PC-3 (cell line): ENCODE data around the gene CTAG1A.
"Not testable (repeated sequence)": the region's sequence is repeated elsewhere in the genome, so short reads cannot be mapped to it uniquely, and the experiment has no call there.

Experiments used
- EZH2 ChIP-seq: fragments of 300-600 bp; sonication (generic); IDR thresholded peaks from one replicate; pipeline ENCODE4 v1.6.1; 2017; ENCODE audit warnings: antibody characterized with exemption, mild to moderate bottlenecking, low read length; ENCODE audit not compliant: unreplicated experiment
- EZH2phosphoT487 ChIP-seq: fragments of 300-600 bp; sonication (generic); IDR thresholded peaks from 2 replicates; pipeline ENCODE4 v1.6.1; 2018; ENCODE audit warnings: mild to moderate bottlenecking, antibody characterized with exemption, low read length, borderline replicate concordance
- TF ChIP-seq, protein P1 (sequence below): fragments of 300-600 bp; sonication (generic); conservative IDR thresholded peaks from 2 replicates; pipeline ENCODE4 v1.5.1; 2017; ENCODE audit warnings: antibody characterized with exemption, low read depth, mild to moderate bottlenecking, low read length

DNA sequence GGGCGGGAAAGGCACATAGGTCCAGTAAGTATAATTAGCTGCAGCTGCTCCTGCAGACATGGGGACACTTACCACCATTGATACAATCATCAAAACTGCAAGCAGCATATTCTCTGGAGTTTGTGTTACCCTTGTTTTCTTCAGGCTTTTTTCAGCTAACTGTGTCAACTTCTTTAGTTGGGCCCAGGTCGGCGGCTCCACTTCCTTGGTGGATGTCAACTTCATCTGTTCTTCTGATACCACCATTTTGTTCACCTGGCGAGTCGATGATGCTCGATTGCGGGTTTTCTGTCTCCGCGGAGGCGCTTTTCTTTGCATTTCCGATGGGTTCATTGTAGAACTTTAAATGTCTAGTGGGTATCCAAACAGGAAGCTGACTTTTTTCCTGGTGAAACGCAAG is 26.2 kb downstream of the CTAG1A start:
- TF ChIP-seq, protein P1, sequence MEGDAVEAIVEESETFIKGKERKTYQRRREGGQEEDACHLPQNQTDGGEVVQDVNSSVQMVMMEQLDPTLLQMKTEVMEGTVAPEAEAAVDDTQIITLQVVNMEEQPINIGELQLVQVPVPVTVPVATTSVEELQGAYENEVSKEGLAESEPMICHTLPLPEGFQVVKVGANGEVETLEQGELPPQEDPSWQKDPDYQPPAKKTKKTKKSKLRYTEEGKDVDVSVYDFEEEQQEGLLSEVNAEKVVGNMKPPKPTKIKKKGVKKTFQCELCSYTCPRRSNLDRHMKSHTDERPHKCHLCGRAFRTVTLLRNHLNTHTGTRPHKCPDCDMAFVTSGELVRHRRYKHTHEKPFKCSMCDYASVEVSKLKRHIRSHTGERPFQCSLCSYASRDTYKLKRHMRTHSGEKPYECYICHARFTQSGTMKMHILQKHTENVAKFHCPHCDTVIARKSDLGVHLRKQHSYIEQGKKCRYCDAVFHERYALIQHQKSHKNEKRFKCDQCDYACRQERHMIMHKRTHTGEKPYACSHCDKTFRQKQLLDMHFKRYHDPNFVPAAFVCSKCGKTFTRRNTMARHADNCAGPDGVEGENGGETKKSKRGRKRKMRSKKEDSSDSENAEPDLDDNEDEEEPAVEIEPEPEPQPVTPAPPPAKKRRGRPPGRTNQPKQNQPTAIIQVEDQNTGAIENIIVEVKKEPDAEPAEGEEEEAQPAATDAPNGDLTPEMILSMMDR, result not testable (repeated sequence)
- not testable (repeated sequence) for TF ChIP-seq EZH2phosphoT487, EZH2
